Thoracic aorta (tissue), 2 donors: ENCODE results near the gene CARS2. TPM values are rescaled to one million over a fixed set of nuclear protein-coding genes. Genes with fewer than 3 reads are reported as not detected.

Experiments used
- ATAC-seq: fragments of 150-250 bp; one replicate; pipeline ENCODE4 v1.8.0; 2017; ENCODE audit warnings: low read depth; ENCODE audit not compliant: insufficient number of reproducible peaks, low FRiP score
- DNase-seq: peaks from one replicate; pipeline ENCODE4 v3.0.0-alpha.2; 2020; ENCODE audit warnings: low spot score
- H3K27ac ChIP-seq, 2 donors: fragments of 200-600 bp; sonication (generic); 1 replicate in 1 of 2; 2 replicates in 1 of 2; pipeline ENCODE4 v1.5.1; 2016; ENCODE audit warnings: mild to moderate bottlenecking in 2 of 2, moderate library complexity in 2 of 2
- H3K27me3 ChIP-seq: fragments of 200-600 bp; sonication (generic); replicated peaks from 2 replicates; pipeline ENCODE4 v1.6.0; 2016; ENCODE audit warnings: mild to moderate bottlenecking; ENCODE audit not compliant: insufficient read depth
- H3K36me3 ChIP-seq: fragments of 200-600 bp; sonication (generic); one replicate; pipeline ENCODE4 v1.5.1; 2016
- H3K4me1 ChIP-seq, 2 donors: fragments of 200-600 bp; sonication (generic); 1 replicate in 1 of 2; 2 replicates in 1 of 2; pipeline versions ENCODE4 v1.5.1 to v1.6.0; 2016; ENCODE audit warnings: low read depth in 2 of 2, mild to moderate bottlenecking in 1 of 2; ENCODE audit not compliant: control insufficient read depth in 1 of 2
- H3K4me3 ChIP-seq: fragments of 200-600 bp; sonication (generic); 2 replicates; pipeline ENCODE4 v1.5.1; 2016; ENCODE audit warnings: mild to moderate bottlenecking
- H3K9me3 ChIP-seq: fragments of 200-600 bp; sonication (generic); 2 replicates; pipeline ENCODE4 v1.5.1; 2016
- total RNA-seq, 2 donors: library from RNA; depleted of rRNA; stranded (reverse); fragments of >200 nt; gene quantifications; one replicate each; pipeline versions ENCODE4 v1.1.0 to v1.2.3, GENCODE V29; 2016
- TF ChIP-seq, protein P1 (sequence below): fragments of 200-600 bp; sonication (generic); IDR thresholded peaks from one replicate; pipeline ENCODE4 v1.5.1; 2019; ENCODE audit warnings: antibody characterized with exemption

The CARS2 gene
- total RNA-seq, 2 donors from 2014 or later, result 45.9 to 70.4 TPM

DNA sequence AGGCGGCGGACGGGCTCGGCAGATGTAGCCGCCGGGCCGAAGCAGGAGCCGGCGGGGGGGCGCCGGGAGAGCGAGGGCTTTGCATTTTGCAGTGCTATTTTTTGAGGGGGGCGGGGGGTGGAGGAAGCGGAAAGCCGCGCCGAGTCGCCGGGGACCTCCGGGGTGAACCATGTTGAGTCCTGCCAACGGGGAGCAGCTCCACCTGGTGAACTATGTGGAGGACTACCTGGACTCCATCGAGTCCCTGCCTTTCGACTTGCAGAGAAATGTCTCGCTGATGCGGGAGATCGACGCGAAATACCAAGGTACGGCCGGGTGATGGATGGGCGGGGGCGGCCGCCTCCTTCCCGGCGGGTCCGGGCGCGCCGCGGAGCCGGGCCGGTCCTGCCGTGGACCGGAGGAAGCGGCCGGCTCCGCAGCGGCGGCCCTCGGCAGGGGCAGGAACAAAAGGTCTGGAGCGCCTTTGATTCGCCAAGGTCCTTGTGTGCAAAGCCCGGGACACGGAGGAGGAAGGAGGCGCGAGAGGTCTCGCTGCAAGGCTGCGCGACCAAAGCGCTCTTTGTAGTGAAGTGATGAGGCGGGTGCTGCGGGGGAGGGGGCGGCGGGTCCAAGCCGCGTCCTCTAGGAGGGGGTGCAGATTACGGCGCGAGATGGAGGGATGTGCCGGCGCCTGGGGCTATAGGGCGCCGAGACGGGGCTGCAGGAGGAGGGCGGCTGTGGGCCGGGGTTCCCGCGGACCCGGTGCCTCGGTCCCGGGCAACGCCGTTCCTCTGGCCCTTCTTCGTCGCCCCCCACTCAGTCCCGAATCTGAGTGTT, 8.3 kb upstream of the CARS2 start:
- TF ChIP-seq, protein P1, sequence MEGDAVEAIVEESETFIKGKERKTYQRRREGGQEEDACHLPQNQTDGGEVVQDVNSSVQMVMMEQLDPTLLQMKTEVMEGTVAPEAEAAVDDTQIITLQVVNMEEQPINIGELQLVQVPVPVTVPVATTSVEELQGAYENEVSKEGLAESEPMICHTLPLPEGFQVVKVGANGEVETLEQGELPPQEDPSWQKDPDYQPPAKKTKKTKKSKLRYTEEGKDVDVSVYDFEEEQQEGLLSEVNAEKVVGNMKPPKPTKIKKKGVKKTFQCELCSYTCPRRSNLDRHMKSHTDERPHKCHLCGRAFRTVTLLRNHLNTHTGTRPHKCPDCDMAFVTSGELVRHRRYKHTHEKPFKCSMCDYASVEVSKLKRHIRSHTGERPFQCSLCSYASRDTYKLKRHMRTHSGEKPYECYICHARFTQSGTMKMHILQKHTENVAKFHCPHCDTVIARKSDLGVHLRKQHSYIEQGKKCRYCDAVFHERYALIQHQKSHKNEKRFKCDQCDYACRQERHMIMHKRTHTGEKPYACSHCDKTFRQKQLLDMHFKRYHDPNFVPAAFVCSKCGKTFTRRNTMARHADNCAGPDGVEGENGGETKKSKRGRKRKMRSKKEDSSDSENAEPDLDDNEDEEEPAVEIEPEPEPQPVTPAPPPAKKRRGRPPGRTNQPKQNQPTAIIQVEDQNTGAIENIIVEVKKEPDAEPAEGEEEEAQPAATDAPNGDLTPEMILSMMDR, result no peak
- DNase-seq, result no peak
- no peak for ATAC-seq

GRCh38 chr13:110713642-110713952, 7.7 kb upstream of the CARS2 start, which contains the start of gene ING1:
ING1 (plus strand) TSS chr13:110713700; CDS start chr13:110714150, 450 bp downstream.
- no peaks in the 10 kb centered on the region for H3K27me3 ChIP-seq
- H3K27ac ChIP-seq, result peak within 1 kb of the TSS; percentile 99
- TF ChIP-seq, protein P1, result no peak
- peak within 1 kb of the TSS; percentile 98 for H3K4me3 ChIP-seq
- ATAC-seq, result no peak
- H3K9me3 ChIP-seq, result no peaks in the 10 kb centered on the region
- peaks cover 22 to 29% of the 10 kb centered on the region in 2 donors for H3K4me1 ChIP-seq
- DNase-seq, result no peak
- no peaks in the 10 kb centered on the region for H3K36me3 ChIP-seq

More for the DNA sequence above, 8.3 kb upstream of the CARS2 start:
- Histone ChIP-seq H3K36me3 (peaks cover under 1% of the 10 kb centered on the region), H3K27me3 (no peaks in the 10 kb centered on the region), H3K27ac (peak overlapping the region; percentile 99), H3K4me3 (peak overlapping the region; percentile 98), H3K9me3 (no peaks in the 10 kb centered on the region), H3K4me1 (peaks cover 22 to 29% of the 10 kb centered on the region in 2 donors)

DNA sequence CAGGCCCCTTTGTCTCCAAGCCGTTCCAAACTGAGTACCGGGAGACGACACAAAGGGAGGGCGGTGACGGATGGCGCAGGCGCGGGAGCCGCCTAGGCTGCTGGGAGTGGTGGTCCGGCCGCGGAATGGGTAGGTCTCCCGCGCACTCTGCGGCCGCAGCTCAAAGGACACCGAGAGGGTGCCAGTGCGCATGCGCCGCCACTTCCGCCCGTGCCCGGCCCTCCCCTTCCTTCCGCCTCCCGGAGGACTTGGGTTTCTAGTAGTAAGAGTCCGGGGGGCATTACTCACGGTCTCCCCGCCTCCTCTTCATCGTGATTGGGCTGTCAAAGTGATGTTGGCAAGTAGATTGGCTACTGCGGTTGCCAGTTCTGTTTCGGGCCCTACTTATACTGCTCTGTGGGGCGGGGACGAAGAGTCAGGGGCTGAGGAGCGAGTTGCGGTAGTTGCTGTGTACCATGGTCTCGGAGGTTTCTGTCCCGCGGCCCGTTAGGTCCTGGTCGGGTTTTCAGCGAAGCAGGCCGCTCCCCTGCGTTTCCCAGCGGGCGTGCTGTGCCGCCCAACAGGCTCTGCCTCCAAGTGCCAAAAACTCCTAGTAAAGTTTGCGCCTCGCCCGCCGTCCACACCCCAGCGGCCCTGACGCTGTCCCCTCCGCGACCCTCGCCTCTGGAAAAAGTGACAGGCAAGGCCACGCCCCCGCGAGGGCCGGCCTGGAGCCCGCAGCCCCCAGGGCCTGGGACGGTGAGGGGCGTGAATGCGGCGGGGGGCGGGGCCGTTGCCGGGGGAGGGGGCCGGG, 7.1 kb upstream of the CARS2 start:
- DNase-seq (peak; percentile 99), ATAC-seq (peak; percentile 70)
- Histone ChIP-seq H3K36me3 (no peaks in the 10 kb centered on the region), H3K27ac (peak overlapping the region; percentile 99), H3K27me3 (no peaks in the 10 kb centered on the region), H3K9me3 (no peaks in the 10 kb centered on the region), H3K4me3 (peak overlapping the region; percentile 98), H3K4me1 (peaks cover 22 to 26% of the 10 kb centered on the region in 2 donors)
- TF ChIP-seq, protein P1, result no peak

GRCh38 chr13:110712081-110712848, 6.3 kb upstream of the CARS2 start:
- Histone ChIP-seq H3K27me3 (no peaks in the 10 kb centered on the region), H3K27ac (peak overlapping the region; percentile 99), H3K9me3 (no peaks in the 10 kb centered on the region), H3K4me1 (peaks cover 14 to 20% of the 10 kb centered on the region in 2 donors), H3K36me3 (no peaks in the 10 kb centered on the region), H3K4me3 (peak overlapping the region; percentile 98)
- ATAC-seq (peak; percentile 21), DNase-seq (no peak)
- TF ChIP-seq, protein P1, result no peak
